ENCODE results near the gene LRRC49. TPM values are rescaled to one million over a fixed set of nuclear protein-coding genes. Genes with fewer than 3 reads are reported as not detected.

The LRRC49 gene
- total RNA-seq, 1 experiment from 2014 or later = 7.4 TPM

- TF ChIP-seq TCF7L2 (IDR thresholded peaks at IDR 0.05; ENCODE audit: borderline replicate concordance, extremely low read depth, insufficient read depth, insufficient read length) (no peak), YY1 (IDR thresholded peaks at IDR 0.05; ENCODE audit: extremely low read depth, insufficient replicate concordance, low read depth, low read length) (no peak)
- TF ChIP-seq, protein P1, sequence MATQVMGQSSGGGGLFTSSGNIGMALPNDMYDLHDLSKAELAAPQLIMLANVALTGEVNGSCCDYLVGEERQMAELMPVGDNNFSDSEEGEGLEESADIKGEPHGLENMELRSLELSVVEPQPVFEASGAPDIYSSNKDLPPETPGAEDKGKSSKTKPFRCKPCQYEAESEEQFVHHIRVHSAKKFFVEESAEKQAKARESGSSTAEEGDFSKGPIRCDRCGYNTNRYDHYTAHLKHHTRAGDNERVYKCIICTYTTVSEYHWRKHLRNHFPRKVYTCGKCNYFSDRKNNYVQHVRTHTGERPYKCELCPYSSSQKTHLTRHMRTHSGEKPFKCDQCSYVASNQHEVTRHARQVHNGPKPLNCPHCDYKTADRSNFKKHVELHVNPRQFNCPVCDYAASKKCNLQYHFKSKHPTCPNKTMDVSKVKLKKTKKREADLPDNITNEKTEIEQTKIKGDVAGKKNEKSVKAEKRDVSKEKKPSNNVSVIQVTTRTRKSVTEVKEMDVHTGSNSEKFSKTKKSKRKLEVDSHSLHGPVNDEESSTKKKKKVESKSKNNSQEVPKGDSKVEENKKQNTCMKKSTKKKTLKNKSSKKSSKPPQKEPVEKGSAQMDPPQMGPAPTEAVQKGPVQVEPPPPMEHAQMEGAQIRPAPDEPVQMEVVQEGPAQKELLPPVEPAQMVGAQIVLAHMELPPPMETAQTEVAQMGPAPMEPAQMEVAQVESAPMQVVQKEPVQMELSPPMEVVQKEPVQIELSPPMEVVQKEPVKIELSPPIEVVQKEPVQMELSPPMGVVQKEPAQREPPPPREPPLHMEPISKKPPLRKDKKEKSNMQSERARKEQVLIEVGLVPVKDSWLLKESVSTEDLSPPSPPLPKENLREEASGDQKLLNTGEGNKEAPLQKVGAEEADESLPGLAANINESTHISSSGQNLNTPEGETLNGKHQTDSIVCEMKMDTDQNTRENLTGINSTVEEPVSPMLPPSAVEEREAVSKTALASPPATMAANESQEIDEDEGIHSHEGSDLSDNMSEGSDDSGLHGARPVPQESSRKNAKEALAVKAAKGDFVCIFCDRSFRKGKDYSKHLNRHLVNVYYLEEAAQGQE (IDR thresholded peaks at IDR 0.05; ENCODE audit: low read depth) = no peak
Measured at GRCh38 chr15:71084264-71084663, 191.6 kb downstream of the LRRC49 start (continued).

DNA sequence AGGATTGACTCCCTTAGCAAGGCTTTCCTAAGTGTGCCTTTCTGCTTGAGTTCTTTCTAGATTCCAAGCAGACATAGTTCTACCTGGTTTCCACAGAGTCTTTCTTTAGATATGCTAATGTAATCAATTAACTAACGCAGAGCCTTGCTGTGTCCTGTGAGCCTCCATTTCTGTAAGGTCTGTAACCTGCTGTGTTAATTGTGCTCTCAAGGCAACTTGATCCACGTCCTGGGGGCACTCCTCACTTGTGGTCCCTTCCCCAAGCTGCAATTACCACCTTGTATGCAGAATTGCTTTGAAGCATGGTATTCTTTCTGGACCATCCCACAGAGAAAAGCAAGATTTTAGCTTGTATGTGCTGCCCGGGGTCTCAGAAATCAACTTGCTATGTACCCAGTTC, 193.2 kb downstream of the LRRC49 start:
- H3K9me3 ChIP-seq (ENCODE audit: control insufficient read depth in 1 of 2, insufficient read depth in 1 of 2, low read depth in 1 of 2, low read length in 2 of 2) = no peaks in the 10 kb centered on the region
- DNase-seq (ENCODE audit: low read depth, low spot score) (no peak), ATAC-seq (no peak)
- H3K79me2 ChIP-seq (ENCODE audit: insufficient read depth, low read length) = no peaks in the 10 kb centered on the region
- no peak overlapping the region for H3K27ac ChIP-seq (ENCODE audit: low read depth, low read length)
- intact Hi-C loops (cut with micrococcal nuclease) = no loop called here
- ChIA-PET POLR2A (no interaction called here), CTCF (no interaction called here), RAD21 (ENCODE audit: low non-redundant PET in 1 of 2, low total read pairs in 2 of 2, uncharacterized antibody in 2 of 2, unreplicated experiment in 2 of 2) (no interaction called here)
- H3K4me2 ChIP-seq (ENCODE audit: low read length) = no peak overlapping the region
- BruUV-seq (replicated peaks) = no TSS peak
- TF ChIP-seq YY1 (IDR thresholded peaks at IDR 0.05; ENCODE audit: extremely low read depth, insufficient replicate concordance, low read depth, low read length) (no peak), POLR2A (IDR thresholded peaks at IDR 0.05; ENCODE audit: borderline replicate concordance, extremely low read depth, insufficient read depth, insufficient read length) (no peak), ZBTB33 (IDR thresholded peaks at IDR 0.05; ENCODE audit: extremely low read depth, insufficient replicate concordance, low read length) (no peak), SP1 (IDR thresholded peaks at IDR 0.05; ENCODE audit: low read depth) (no peak), EGR1 (IDR thresholded peaks at IDR 0.05; ENCODE audit: low read depth) (no peak)
- no peaks in the 10 kb centered on the region for H3K27me3 ChIP-seq (ENCODE audit: insufficient read depth, low read length)
- H4K20me1 ChIP-seq (ENCODE audit: insufficient read depth) = no peaks in the 10 kb centered on the region
- no peaks in the 10 kb centered on the region for H3K4me1 ChIP-seq (ENCODE audit: control insufficient read depth in 1 of 2, insufficient read depth in 2 of 2, low read length in 2 of 2)
- no peaks in the 10 kb centered on the region for H3K36me3 ChIP-seq (ENCODE audit: control insufficient read depth in 1 of 2, insufficient read depth in 2 of 2, low read length in 2 of 2)
- no peak overlapping the region for H3K4me3 ChIP-seq (replicated peaks in 1 of 2; ENCODE audit: low read depth in 1 of 2, low read length in 2 of 2)
- no peaks in the 10 kb centered on the region for H3K9me2 ChIP-seq (ENCODE audit: insufficient read depth)
- H3K9ac ChIP-seq (ENCODE audit: low read length) = no peak overlapping the region
- no peak overlapping the region for H2AFZ ChIP-seq (ENCODE audit: low read depth, low read length, poor library complexity, severe bottlenecking)
